Activated naive CD8-positive, alpha-beta T cell (primary cell): ENCODE results near the gene LIPC.
A peak's percentile ranks its signal among the peaks of the same experiment; 100 is the strongest.

Source experiments
- H3K27ac Mint-ChIP-seq: one replicate; pipeline ENCODE4 v1.8.0; 2021; ENCODE audit warnings: mixed read lengths
- H3K27me3 Mint-ChIP-seq: one replicate; pipeline ENCODE4 v1.8.0; 2021; ENCODE audit warnings: mixed read lengths
- H3K36me3 Mint-ChIP-seq: one replicate; pipeline ENCODE4 v1.8.0; 2021; ENCODE audit warnings: mixed read lengths
- H3K4me1 Mint-ChIP-seq: one replicate; pipeline ENCODE4 v1.8.0; 2021; ENCODE audit warnings: low read depth, mixed read lengths
- H3K4me3 Mint-ChIP-seq: one replicate; pipeline ENCODE4 v1.8.0; 2021; ENCODE audit warnings: mild to moderate bottlenecking, mixed read lengths
- H3K9me3 Mint-ChIP-seq: one replicate; pipeline ENCODE4 v1.8.0; 2021; ENCODE audit warnings: low read depth, mixed read lengths

Gene LIPC

DNA sequence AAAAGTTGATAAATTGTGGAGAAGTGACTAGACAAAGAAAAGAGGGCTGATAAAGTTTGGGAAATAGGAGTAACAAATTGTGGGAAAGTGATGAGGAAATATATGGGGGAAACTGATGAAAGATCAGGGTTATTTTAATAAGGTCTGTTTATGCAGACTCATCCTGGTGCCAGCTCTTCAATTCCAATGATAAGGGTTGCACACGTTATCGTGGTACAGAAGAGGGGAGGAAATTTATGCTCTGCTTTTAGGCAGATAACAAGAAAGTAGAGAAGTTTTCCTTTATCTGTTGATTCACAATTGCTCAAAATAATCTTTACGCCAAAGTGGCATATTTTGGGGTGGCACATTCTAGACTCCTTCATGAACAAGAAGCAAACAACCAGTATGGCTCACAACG lies 32.1 kb upstream of the LIPC start:
- Mint-ChIP-seq H3K27ac (no peak overlapping the region), H3K4me3 (no peak overlapping the region), H3K36me3 (no peaks in the 10 kb centered on the region), H3K9me3 (no peaks in the 10 kb centered on the region), H3K27me3 (no peaks in the 10 kb centered on the region), H3K4me1 (no peaks in the 10 kb centered on the region)

GRCh38 chr15:58401276-58401675 lies 30.5 kb upstream of the LIPC start:
- H3K27me3 Mint-ChIP-seq = no peaks in the 10 kb centered on the region
- H3K4me3 Mint-ChIP-seq = no peak overlapping the region
- no peaks in the 10 kb centered on the region for H3K4me1 Mint-ChIP-seq
- H3K27ac Mint-ChIP-seq = no peak overlapping the region
- no peaks in the 10 kb centered on the region for H3K36me3 Mint-ChIP-seq
- H3K9me3 Mint-ChIP-seq = no peaks in the 10 kb centered on the region

DNA sequence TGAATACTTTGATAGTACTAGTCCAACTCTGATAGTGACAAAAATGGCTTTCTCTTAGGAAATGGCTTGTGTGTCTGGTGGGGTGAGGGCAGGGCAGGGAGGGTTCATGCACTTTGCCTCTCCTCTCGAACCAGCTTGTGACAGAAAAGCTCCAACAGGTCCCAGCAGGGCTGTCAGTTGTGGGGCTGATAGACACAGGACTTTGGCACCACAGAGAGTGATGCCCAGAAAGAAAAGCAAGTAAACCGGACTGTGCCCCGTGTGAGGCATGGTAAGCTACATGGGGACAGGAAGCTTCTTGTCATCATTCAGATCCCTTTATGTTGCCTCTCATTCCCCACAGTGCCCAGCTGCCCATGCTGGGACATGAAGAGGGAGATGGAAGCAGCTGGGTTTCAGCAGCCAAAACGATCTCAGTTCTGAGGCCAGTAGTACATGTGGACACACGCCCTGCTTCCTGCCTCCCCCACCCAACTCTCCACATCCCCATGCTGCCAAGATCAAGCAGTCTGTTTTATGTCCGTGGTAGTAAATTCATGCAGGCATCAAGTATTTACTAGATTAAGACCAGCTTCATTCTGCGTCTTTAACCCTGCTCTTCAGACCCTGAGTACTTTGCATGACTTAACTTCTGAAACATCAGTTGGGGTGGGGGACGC lies 29.7 kb upstream of the LIPC start:
- H3K36me3 Mint-ChIP-seq = no peaks in the 10 kb centered on the region
- no peaks in the 10 kb centered on the region for H3K9me3 Mint-ChIP-seq
- no peak overlapping the region for H3K4me3 Mint-ChIP-seq
- no peaks in the 10 kb centered on the region for H3K27me3 Mint-ChIP-seq
- H3K27ac Mint-ChIP-seq = no peak overlapping the region
- H3K4me1 Mint-ChIP-seq = no peaks in the 10 kb centered on the region

DNA sequence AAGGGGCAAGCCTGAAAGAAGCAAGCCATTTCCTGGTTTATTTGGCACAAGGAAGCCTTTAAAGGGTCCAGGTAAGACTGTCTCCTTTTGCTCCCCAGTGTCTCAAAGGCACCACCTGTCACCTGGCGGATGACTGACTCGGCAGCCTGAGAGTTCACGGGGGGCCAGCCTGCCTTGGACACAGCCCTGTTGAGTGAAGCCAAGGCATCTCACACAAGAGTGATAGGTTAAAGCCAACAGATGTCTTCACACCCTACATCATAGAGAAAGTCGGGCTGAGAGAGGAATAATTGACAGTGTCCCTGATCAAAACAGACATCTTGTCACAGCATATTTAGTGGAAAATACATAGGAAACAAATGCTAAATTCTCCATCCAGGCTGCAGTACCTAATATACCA lies 28.2 kb upstream of the LIPC start:
- Mint-ChIP-seq H3K27ac (no peak overlapping the region), H3K27me3 (no peaks in the 10 kb centered on the region), H3K4me1 (no peaks in the 10 kb centered on the region), H3K36me3 (no peaks in the 10 kb centered on the region), H3K9me3 (no peaks in the 10 kb centered on the region), H3K4me3 (no peak overlapping the region)

DNA sequence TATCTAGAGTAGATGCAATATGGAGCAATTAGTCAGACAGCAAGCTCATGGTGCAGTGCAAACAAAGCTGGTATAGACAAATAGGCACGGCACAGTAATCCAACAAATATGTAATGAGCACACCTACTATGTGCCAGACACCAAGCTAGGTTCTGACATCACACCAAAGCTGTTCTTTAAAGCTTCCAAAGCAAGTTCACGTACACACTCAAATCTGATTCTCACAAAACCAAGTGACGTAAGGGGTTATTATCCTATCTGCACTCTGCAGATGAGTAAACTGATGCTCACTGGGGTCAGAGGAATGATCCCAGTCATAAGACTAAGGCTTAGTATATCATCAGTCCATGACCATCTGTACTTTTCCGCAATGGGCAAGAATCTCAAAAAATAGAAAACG lies 27.8 kb upstream of the LIPC start:
- no peaks in the 10 kb centered on the region for H3K9me3 Mint-ChIP-seq

GRCh38 chr15:58404722-58405121 lies 27.1 kb upstream of the LIPC start:
- Mint-ChIP-seq H3K9me3 (no peaks in the 10 kb centered on the region), H3K27me3 (no peaks in the 10 kb centered on the region), H3K4me1 (peaks cover 1% of the 10 kb centered on the region), H3K4me3 (no peak overlapping the region), H3K36me3 (no peaks in the 10 kb centered on the region), H3K27ac (no peak overlapping the region)

More for the DNA sequence above, 27.8 kb upstream of the LIPC start:
- H3K27ac Mint-ChIP-seq = no peak overlapping the region
- no peaks in the 10 kb centered on the region for H3K4me1 Mint-ChIP-seq
- H3K4me3 Mint-ChIP-seq = no peak overlapping the region
- no peaks in the 10 kb centered on the region for H3K27me3 Mint-ChIP-seq
- no peaks in the 10 kb centered on the region for H3K36me3 Mint-ChIP-seq

GRCh38 chr15:58405865-58406264 lies 25.9 kb upstream of the LIPC start:
- Mint-ChIP-seq H3K4me3 (no peak overlapping the region), H3K4me1 (peaks cover 13% of the 10 kb centered on the region), H3K27me3 (no peaks in the 10 kb centered on the region), H3K9me3 (no peaks in the 10 kb centered on the region), H3K36me3 (no peaks in the 10 kb centered on the region), H3K27ac (no peak overlapping the region)

DNA sequence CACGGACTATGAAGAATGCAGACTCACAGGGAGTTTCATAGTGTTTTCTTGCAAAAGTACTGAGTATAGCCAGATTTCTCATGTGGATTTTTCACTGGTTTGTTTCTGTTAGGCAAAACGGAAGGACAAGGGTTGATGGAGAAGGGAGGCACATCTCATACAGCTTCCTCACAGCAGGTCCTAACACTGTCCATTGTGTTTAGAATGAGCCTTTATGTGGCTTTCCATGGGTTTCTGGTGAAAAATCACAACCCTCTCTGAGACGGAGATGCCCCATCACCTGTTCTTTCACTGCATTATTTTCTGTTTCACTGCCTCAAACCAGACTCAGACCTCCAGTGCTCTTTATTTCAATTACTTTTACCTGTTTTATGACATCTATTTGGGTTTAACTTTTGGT lies 25.0 kb upstream of the LIPC start:
- Mint-ChIP-seq H3K4me1 (peaks cover 17% of the 10 kb centered on the region), H3K27me3 (no peaks in the 10 kb centered on the region), H3K9me3 (no peaks in the 10 kb centered on the region), H3K27ac (no peak overlapping the region), H3K4me3 (no peak overlapping the region), H3K36me3 (no peaks in the 10 kb centered on the region)

DNA sequence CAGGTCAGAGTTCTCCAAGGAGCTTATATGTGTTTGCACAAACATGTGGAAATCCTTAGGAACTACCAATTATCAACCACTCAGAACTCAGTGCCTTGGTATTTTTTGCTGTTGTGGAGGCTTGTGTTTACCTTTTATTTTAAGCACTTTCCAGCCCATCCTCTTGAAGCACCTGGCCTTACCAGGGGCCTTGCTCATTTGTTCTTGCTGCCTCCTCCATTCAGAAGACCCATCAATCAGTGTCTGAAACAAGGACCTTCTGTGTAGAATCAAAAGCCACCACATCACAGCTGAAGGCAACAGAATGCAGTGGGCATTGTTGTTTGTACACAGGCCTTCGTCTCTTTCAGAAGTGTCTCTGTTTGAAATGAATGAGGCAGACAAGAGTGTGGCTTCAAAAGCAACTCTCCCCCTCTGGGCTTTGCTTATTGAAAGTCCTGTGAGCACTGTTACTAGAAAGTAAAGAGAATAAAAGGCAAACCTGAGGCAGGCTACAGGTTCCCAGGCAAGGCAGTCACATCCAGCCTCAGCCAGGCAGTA lies 24.5 kb upstream of the LIPC start:
- peaks cover 20% of the 10 kb centered on the region for H3K4me1 Mint-ChIP-seq
- H3K9me3 Mint-ChIP-seq = no peaks in the 10 kb centered on the region
- H3K36me3 Mint-ChIP-seq = no peaks in the 10 kb centered on the region
- H3K27me3 Mint-ChIP-seq = no peaks in the 10 kb centered on the region
- no peak overlapping the region for H3K4me3 Mint-ChIP-seq
- no peak overlapping the region for H3K27ac Mint-ChIP-seq

DNA sequence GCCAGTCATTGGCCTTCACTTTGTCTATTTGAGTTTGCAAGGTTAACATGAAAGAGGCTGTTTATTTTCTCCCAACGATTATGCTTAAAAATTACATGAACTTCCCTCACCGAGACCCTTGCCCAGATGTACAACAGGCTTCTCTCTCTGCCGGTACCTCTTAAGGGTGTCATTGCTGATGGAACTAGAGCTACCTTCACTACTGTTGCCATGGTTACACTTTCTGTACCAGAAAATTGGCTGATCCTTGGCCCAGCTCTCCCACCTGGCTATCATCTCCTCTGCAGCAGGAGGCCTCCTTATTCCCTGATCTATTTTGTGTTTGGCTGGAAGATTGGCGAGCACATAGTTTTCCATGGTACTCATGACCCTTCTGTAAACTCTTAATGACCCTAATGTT lies 24.0 kb upstream of the LIPC start:
- Mint-ChIP-seq H3K4me1 (peaks cover 20% of the 10 kb centered on the region), H3K9me3 (no peaks in the 10 kb centered on the region), H3K36me3 (no peaks in the 10 kb centered on the region), H3K4me3 (no peak overlapping the region), H3K27me3 (no peaks in the 10 kb centered on the region), H3K27ac (peak overlapping the region; percentile 0)

DNA sequence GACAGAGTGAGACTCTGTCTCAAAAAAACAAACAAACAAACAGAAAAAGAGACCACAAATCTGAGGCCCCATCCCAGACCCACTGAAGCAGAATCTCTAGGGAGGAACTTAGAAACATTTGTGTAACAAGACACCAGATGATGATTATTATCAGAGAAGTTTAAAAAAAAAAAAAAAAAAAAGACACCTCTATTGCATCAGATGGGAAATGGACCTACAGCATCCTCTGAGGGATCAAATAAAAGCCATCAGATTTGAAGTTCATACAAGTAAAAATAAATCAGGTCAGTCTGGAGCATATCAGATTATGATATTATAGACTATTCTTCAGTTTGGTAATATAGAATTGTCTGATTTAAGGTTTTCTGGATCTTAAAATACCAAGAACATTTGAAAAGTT lies 21.9 kb upstream of the LIPC start:
- H3K9me3 Mint-ChIP-seq = no peaks in the 10 kb centered on the region
- peak overlapping the region; percentile 86 for H3K4me3 Mint-ChIP-seq
- peak overlapping the region; percentile 16 for H3K27ac Mint-ChIP-seq
- peaks cover 3% of the 10 kb centered on the region for H3K36me3 Mint-ChIP-seq
- H3K4me1 Mint-ChIP-seq = peaks cover 23% of the 10 kb centered on the region
- H3K27me3 Mint-ChIP-seq = no peaks in the 10 kb centered on the region

- peaks cover 23% of the 10 kb centered on the region for H3K4me1 Mint-ChIP-seq
- peaks cover 3% of the 10 kb centered on the region for H3K36me3 Mint-ChIP-seq
- H3K9me3 Mint-ChIP-seq = no peaks in the 10 kb centered on the region
- no peaks in the 10 kb centered on the region for H3K27me3 Mint-ChIP-seq
- peak overlapping the region; percentile 86 for H3K4me3 Mint-ChIP-seq
- H3K27ac Mint-ChIP-seq = peak overlapping the region; percentile 90
These were observed 21.4 kb upstream of the LIPC start for GRCh38 chr15:58410353-58410752.

GRCh38 chr15:58413253-58413652 lies 18.5 kb upstream of the LIPC start:
- no peak overlapping the region for H3K4me3 Mint-ChIP-seq
- H3K36me3 Mint-ChIP-seq = peaks cover 5% of the 10 kb centered on the region
- H3K27me3 Mint-ChIP-seq = no peaks in the 10 kb centered on the region
- H3K27ac Mint-ChIP-seq = no peak overlapping the region
- no peaks in the 10 kb centered on the region for H3K9me3 Mint-ChIP-seq
- H3K4me1 Mint-ChIP-seq = peaks cover 23% of the 10 kb centered on the region

DNA sequence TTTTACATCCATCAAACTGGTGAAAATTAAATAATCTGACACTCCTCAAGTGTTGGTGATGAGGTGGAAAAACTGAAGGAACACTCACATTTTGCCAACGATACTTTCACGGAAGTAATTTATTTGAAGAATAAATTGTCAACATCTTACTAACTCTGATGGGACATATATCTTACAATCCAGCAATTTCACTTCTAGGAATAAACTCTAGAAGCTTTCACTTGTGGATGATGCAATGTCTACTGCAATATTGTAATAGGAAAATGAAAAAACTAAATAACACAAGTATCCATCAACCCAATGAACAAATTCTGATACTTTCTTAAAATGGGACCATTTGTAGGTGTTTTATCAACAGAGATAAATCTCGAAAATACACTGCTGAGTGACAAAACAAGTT lies 16.2 kb upstream of the LIPC start:
- Mint-ChIP-seq H3K4me3 (no peak overlapping the region), H3K27ac (no peak overlapping the region), H3K4me1 (peaks cover 16% of the 10 kb centered on the region), H3K27me3 (no peaks in the 10 kb centered on the region), H3K9me3 (no peaks in the 10 kb centered on the region), H3K36me3 (peaks cover 7% of the 10 kb centered on the region)

DNA sequence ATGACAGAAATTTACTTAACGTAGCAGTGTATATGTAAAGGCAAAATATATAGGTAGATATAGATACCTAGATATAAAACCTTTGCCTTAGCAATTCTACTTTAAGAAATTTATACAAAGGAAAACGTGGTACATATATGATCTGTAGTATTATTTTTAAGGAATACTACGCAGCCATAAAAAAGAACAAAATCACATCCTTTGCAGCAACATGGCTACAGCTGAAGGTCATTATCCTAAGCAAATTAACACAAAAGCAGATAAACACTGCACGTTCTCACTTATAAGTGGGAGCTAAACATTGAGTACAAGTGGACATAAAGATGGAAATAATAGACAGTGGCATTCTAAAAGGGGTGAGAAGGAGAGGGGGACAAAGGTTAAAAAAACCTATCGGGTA lies 14.8 kb upstream of the LIPC start:
- Mint-ChIP-seq H3K27ac (no peak overlapping the region), H3K36me3 (peaks cover 7% of the 10 kb centered on the region), H3K4me3 (no peak overlapping the region)

DNA sequence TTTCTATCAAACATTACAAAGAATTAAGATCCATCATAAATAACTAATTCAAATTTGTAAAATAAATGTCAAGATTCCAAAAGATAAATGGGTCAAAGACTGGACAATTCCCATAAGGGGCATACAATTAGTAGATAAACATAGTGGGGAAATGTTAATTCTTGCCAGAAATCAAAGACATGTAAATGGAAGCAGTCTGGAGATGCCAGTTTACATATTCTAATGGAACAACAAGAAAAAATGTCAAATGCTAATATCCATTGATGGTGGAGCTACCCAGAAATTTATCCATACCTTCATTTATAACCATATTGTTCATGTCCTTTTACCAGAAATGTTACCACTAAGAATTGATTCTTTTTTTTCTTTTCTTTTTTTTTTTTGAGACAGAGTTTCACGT lies 13.7 kb upstream of the LIPC start:
- no peaks in the 10 kb centered on the region for H3K9me3 Mint-ChIP-seq
- H3K4me1 Mint-ChIP-seq = peaks cover 8% of the 10 kb centered on the region
- H3K27ac Mint-ChIP-seq = no peak overlapping the region
- no peaks in the 10 kb centered on the region for H3K27me3 Mint-ChIP-seq
- H3K4me3 Mint-ChIP-seq = no peak overlapping the region
- H3K36me3 Mint-ChIP-seq = peaks cover 7% of the 10 kb centered on the region

More for the DNA sequence above, 14.8 kb upstream of the LIPC start:
- Mint-ChIP-seq H3K27me3 (no peaks in the 10 kb centered on the region), H3K9me3 (no peaks in the 10 kb centered on the region), H3K4me1 (peaks cover 11% of the 10 kb centered on the region)
